Activated CD4-positive, alpha-beta T cell treated with anti-CD3 and anti-CD28 coated beads for 36 hours (primary cell): ENCODE results near the gene CCNJL. TPM values are rescaled to one million over a fixed set of nuclear protein-coding genes. Genes with fewer than 3 reads are reported as not detected.
A peak's percentile ranks its signal among the peaks of the same experiment; 100 is the strongest.

Source experiments
- ATAC-seq: fragments of 200-7000 bp; cut with Tn5 transposase; one replicate; pipeline ENCODE4 v1.10.0; 2021; ENCODE audit warnings: mild to moderate bottlenecking, moderate library complexity
- CTCF ChIA-PET: fragments of 350-600 bp; sonication (Branson Sonifier 250); formaldehyde crosslinking; loops from one replicate; lab custom pipeline; 2021; ENCODE audit warnings: antibody characterized with exemption; lab: Charles Lee
- POLR2A ChIA-PET: fragments of 350-600 bp; sonication (Branson Sonifier 250); formaldehyde crosslinking; loops from one replicate; lab custom pipeline; 2021; ENCODE audit warnings: antibody characterized with exemption, inconsistent platforms; lab: Charles Lee
- DNase-seq: peaks from one replicate; pipeline ENCODE4 v3.0.0-alpha.2; 2020
- H3K27ac Mint-ChIP-seq: one replicate; pipeline ENCODE4 v1.8.0; 2021; ENCODE audit warnings: mixed read lengths
- H3K27me3 Mint-ChIP-seq: one replicate; pipeline ENCODE4 v1.8.0; 2021; ENCODE audit warnings: mixed read lengths
- H3K36me3 Mint-ChIP-seq: one replicate; pipeline ENCODE4 v1.8.0; 2021; ENCODE audit warnings: low read depth, mixed read lengths
- H3K4me1 Mint-ChIP-seq: one replicate; pipeline ENCODE4 v1.8.0; 2021; ENCODE audit warnings: mixed read lengths
- H3K4me3 Mint-ChIP-seq: one replicate; pipeline ENCODE4 v1.8.0; 2021; ENCODE audit warnings: mild to moderate bottlenecking, moderate library complexity, mixed read lengths
- H3K9me3 Mint-ChIP-seq: one replicate; pipeline ENCODE4 v1.8.0; 2021; ENCODE audit warnings: low read depth, mixed read lengths
- intact Hi-C, 2 experiments: fragments of 100-400 bp; cut with DNase I in 1 of 2; cut with micrococcal nuclease in 1 of 2; formaldehyde crosslinking; loops; one replicate each; pipeline versions ENCODE4 v1.14.2 to v1.15.1; 2022 to 2024; cut with DNase I, micrococcal nuclease
- total RNA-seq, 2 experiments: library from RNA; stranded (reverse); gene quantifications; one replicate each; pipeline ENCODE4 v1.2.3, GENCODE V29; 2021

Gene CCNJL
- total RNA-seq = not detected

DNA sequence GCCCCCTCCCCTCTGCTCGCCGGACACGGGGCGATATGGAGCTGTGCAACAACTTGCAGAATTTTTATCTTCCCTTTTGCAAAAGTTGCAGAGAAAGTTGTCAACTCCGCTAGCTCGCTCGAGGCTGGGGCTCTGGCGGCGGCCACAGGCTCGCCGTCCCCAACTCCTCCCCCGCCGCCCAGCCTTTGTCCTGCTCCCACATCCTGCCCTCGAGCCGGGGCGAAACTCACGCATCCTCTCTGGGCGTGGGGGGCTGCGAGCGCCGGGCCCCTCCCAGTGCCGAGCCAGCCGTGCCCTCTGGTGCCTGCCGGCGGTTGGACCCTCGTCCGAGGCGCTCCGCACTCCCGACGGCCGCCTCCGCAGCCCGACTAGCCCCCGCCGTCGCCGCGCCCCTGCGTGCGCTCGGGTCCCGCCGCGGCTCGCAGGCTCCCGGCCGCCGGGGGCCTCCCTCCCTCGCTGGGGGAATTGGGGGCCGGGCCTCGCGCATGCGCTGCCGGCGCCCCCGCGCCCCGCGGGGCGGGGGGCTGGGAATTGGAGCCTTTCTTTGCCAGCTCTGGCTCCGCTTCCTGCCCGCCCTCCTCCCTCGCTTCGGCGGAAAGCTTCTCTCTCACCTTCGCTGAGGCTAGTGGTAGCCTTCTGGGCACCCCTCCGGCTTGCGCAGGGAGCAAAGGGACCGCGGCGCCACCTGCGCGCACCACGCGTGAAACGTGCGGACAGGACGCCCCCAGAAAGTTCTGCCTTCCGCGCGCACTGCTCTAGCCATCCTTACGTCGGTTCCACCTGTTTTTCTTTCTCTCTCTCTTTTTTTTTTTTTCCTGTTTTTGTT, at the start of gene CCNJL:
Gene CCNJL, minus strand, starts transcription at position 431 of the 826 bp plus-strand sequence. CDS start 641 bp downstream, outside the sequence.
- Mint-ChIP-seq H3K9me3 (no peaks in the 10 kb centered on the region), H3K4me3 (peak within 1 kb of the TSS; percentile 67), H3K36me3 (no peaks in the 10 kb centered on the region), H3K4me1 (peaks cover 8% of the 10 kb centered on the region), H3K27me3 (peaks cover 56% of the 10 kb centered on the region), H3K27ac (no peak within 1 kb of the TSS)
- ATAC-seq (peak; percentile 44), DNase-seq (peak; percentile 23)
- CTCF ChIA-PET = no interaction called here
- intact Hi-C loops = no loop called here
- POLR2A ChIA-PET = no interaction called here

- H3K27me3 Mint-ChIP-seq = peaks cover 8% of the 10 kb centered on the region
- H3K9me3 Mint-ChIP-seq = no peaks in the 10 kb centered on the region
- ChIA-PET CTCF (interaction anchor here (0.6 to 1.2 kb wide), 2 partner anchors 16 to 17 kb away, joined by 3 to 6 read pairs; no protein-coding TSS in a partner anchor), POLR2A (no interaction called here)
- no peaks in the 10 kb centered on the region for H3K4me1 Mint-ChIP-seq
- no peak overlapping the region for H3K4me3 Mint-ChIP-seq
- H3K36me3 Mint-ChIP-seq = no peaks in the 10 kb centered on the region
- no peak overlapping the region for H3K27ac Mint-ChIP-seq
- intact Hi-C loops = no loop called here
- DNase-seq (no peak), ATAC-seq (no peak)
Measured at GRCh38 chr5:160361624-160362228, 49.4 kb upstream of the CCNJL start.

DNA sequence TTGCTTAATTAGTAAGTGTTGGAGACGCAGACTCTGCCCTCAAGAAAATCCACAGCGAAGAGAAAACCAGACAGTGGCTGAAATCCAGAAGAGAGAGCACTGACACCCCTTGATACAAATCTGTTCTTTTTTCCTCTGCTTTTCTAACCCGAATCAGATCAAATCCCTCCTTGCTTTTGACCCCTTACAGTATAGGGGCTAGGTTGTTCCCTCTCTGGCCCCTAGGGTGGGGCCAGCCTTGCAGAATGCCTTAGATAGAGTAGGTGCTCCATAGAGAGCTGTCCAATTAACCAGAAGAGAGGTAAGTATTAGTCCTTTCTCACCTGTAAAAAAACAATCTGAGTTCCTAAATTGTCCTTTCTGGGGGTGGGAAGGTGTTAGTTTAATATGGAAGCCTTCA, 47.9 kb upstream of the CCNJL start:
- H3K27me3 Mint-ChIP-seq = peaks cover 4% of the 10 kb centered on the region
- H3K4me1 Mint-ChIP-seq = no peaks in the 10 kb centered on the region
- no peaks in the 10 kb centered on the region for H3K36me3 Mint-ChIP-seq
- POLR2A ChIA-PET = no interaction called here
- no peak overlapping the region for H3K27ac Mint-ChIP-seq
- DNase-seq (no peak), ATAC-seq (no peak)
- intact Hi-C loops = no loop called here
- no peaks in the 10 kb centered on the region for H3K9me3 Mint-ChIP-seq
- H3K4me3 Mint-ChIP-seq = no peak overlapping the region
- CTCF ChIA-PET = interaction anchor here (1.1 kb wide), 1 partner anchor 15 kb away, joined by 4 read pairs; no protein-coding TSS in a partner anchor

- POLR2A ChIA-PET = no interaction called here
- CTCF ChIA-PET = interaction anchor here (1.1 kb wide), 1 partner anchor 15 kb away, joined by 4 read pairs; no protein-coding TSS in a partner anchor
- Mint-ChIP-seq H3K27ac (no peak overlapping the region), H3K4me1 (no peaks in the 10 kb centered on the region), H3K9me3 (no peaks in the 10 kb centered on the region), H3K27me3 (peaks cover 2% of the 10 kb centered on the region), H3K36me3 (no peaks in the 10 kb centered on the region), H3K4me3 (no peak overlapping the region)
- intact Hi-C loops = no loop called here
- no peak for DNase-seq
- no peak for ATAC-seq
Measured at GRCh38 chr5:160359816-160360215, 47.5 kb upstream of the CCNJL start.

DNA sequence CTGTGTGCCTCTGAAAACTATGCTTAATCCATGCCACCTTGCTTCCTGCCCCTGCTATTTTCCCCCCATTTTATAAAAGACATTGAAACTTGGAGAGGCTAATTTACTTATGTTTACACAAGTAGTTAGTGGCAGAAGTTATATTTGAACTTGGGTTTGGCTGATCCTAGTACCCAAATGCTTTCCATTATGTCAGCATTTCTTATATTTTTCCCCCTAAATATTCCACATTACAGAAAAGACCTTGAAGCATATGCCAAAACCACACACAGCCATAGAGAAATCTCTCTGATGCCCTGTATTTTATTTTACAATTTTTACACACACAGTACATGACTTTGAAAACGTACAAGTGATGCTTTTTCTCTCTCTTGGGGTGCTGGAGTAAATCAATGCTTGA, 46.9 kb upstream of the CCNJL start:
- H3K27ac Mint-ChIP-seq = no peak overlapping the region
- DNase-seq (no peak), ATAC-seq (no peak)
- H3K4me3 Mint-ChIP-seq = no peak overlapping the region
- ChIA-PET CTCF (no interaction called here), POLR2A (no interaction called here)
- H3K36me3 Mint-ChIP-seq = no peaks in the 10 kb centered on the region
- no peaks in the 10 kb centered on the region for H3K27me3 Mint-ChIP-seq
- H3K4me1 Mint-ChIP-seq = no peaks in the 10 kb centered on the region
- intact Hi-C loops = no loop called here
- no peaks in the 10 kb centered on the region for H3K9me3 Mint-ChIP-seq

DNA sequence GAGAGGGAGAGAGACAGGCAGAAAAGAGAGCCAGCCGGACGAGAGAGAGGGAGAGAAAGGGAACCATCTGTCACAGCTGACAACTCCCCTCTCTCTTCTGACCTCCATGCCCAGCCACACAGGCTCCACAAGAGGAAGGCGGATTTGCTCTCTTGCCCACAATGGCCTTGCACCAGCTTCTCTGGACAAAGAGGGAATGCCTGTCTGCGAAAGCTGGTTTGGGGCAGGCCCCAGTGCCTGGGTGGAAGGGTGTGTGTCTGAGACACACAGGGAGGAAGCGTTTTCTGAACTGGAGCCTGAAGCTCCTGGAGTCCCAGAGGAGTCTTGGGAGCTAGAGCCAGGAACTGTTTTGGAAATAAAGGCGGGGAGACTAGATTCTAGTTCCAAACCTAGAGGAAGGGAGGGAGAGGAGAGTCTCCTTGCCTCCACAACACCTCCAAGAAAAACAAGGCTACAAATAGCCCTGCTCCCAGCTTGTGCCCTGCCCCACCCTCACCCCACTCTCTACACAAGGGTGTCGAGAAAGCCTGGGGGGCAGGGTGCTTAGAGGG, 45.6 kb upstream of the CCNJL start:
- no peaks in the 10 kb centered on the region for H3K4me1 Mint-ChIP-seq
- no peaks in the 10 kb centered on the region for H3K36me3 Mint-ChIP-seq
- CTCF ChIA-PET = interaction anchor here (0.7 kb wide), 1 partner anchor 51 kb away, joined by 3 read pairs; no protein-coding TSS in a partner anchor
- H3K4me3 Mint-ChIP-seq = no peak overlapping the region
- no peaks in the 10 kb centered on the region for H3K9me3 Mint-ChIP-seq
- no peak overlapping the region for H3K27ac Mint-ChIP-seq
- intact Hi-C loops = no loop called here
- POLR2A ChIA-PET = no interaction called here
- ATAC-seq (no peak), DNase-seq (no peak)
- no peaks in the 10 kb centered on the region for H3K27me3 Mint-ChIP-seq

DNA sequence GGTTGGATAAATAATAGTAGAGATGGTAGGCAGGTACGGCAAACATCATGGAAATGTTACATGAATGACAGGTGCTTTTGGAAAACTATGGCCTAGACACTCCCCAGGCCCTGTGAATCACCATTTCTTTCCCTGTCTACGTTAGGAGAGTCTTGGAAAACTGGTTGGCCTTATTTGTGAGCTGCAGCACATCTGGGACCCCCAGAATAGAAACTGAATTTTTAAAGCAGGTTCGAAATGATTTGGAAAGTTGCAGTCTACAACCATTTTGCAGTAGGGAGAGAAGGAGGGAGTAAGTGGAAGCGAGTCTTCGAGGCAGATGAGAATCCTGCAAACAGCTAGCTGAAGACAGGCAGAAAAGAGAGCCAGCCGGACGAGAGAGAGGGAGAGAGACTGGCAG, 45.0 kb upstream of the CCNJL start:
- ChIA-PET CTCF (interaction anchor here (0.7 kb wide), 2 partner anchors 50 to 553 kb away, joined by 3 to 4 read pairs; no protein-coding TSS in a partner anchor), POLR2A (no interaction called here)
- Mint-ChIP-seq H3K27me3 (no peaks in the 10 kb centered on the region), H3K4me1 (no peaks in the 10 kb centered on the region), H3K4me3 (no peak overlapping the region), H3K9me3 (no peaks in the 10 kb centered on the region), H3K27ac (no peak overlapping the region), H3K36me3 (no peaks in the 10 kb centered on the region)
- ATAC-seq (no peak), DNase-seq (no peak)
- intact Hi-C loops = no loop called here

GRCh38 chr5:160356550-160357347, 44.4 kb upstream of the CCNJL start:
- ChIA-PET POLR2A (no interaction called here), CTCF (interaction anchor here (0.6 to 1.5 kb wide), 3 partner anchors 11 to 552 kb away, joined by 4 read pairs; partner anchors contain the start of gene FAM200C)
- no peaks in the 10 kb centered on the region for H3K36me3 Mint-ChIP-seq
- ATAC-seq (no peak), DNase-seq (no peak)
- H3K9me3 Mint-ChIP-seq = no peaks in the 10 kb centered on the region
- intact Hi-C loops = no loop called here
- H3K27me3 Mint-ChIP-seq = no peaks in the 10 kb centered on the region
- no peak overlapping the region for H3K27ac Mint-ChIP-seq
- H3K4me3 Mint-ChIP-seq = no peak overlapping the region
- no peaks in the 10 kb centered on the region for H3K4me1 Mint-ChIP-seq

DNA sequence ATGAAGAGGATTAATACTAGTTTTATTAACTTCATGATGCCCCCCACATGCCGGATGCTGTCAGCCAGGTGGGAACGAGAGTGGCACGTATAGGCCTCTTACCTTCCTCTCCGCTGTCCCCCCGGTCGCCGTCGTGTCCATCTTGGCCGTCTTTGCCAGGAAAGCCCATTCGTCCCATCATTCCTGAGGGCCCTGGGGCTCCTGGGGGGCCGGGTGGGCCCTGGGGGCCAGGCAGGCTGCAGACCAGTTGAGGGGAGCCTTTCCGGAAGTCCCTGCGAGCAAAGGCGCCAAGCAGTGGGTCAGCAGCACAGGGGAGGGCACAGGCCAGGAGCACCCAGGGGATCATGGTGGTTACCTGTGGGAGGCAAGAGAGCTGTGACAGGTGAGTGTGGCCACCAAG, 42.3 kb upstream of the CCNJL start:
- ChIA-PET POLR2A (no interaction called here), CTCF (no interaction called here)
- H3K4me3 Mint-ChIP-seq = no peak overlapping the region
- intact Hi-C loops = no loop called here
- H3K27me3 Mint-ChIP-seq = no peaks in the 10 kb centered on the region
- no peaks in the 10 kb centered on the region for H3K9me3 Mint-ChIP-seq
- no peaks in the 10 kb centered on the region for H3K4me1 Mint-ChIP-seq
- ATAC-seq = no peak
- H3K27ac Mint-ChIP-seq = no peak overlapping the region
- no peak for DNase-seq
- H3K36me3 Mint-ChIP-seq = no peaks in the 10 kb centered on the region

DNA sequence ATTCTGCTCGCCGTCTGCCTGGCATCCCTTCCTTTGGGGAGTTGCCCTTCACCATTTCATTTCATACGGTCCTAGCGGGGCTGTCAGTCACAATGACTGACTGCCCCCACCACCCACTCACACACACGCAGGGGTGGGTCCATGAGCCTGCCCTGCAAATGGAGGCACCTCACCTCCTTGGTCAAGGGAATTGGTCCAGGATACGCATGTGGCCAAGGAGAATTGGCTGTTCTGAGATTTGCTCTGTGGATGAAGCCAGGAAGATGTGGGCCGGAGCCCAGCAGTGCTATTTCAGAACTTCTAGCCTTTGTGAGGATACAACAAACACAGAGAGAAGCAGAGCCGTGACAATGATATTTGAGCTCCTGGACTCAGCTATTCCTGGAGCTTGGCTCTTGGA, 41.0 kb upstream of the CCNJL start:
- intact Hi-C loops = no loop called here
- ATAC-seq = no peak
- CTCF ChIA-PET = no interaction called here

GRCh38 chr5:160352308-160352707, 39.9 kb upstream of the CCNJL start:
- Mint-ChIP-seq H3K27me3 (no peaks in the 10 kb centered on the region), H3K4me3 (no peak overlapping the region), H3K27ac (no peak overlapping the region), H3K9me3 (no peaks in the 10 kb centered on the region), H3K4me1 (no peaks in the 10 kb centered on the region), H3K36me3 (no peaks in the 10 kb centered on the region)
- intact Hi-C loops = no loop called here
- POLR2A ChIA-PET = no interaction called here
- CTCF ChIA-PET = interaction anchor here (0.6 to 1.8 kb wide), 7 partner anchors 8 to 91 kb away, joined by 3 to 4 read pairs (median 4); no protein-coding TSS in a partner anchor
- DNase-seq (no peak), ATAC-seq (no peak)

More for the DNA sequence above, 41.0 kb upstream of the CCNJL start:
- Mint-ChIP-seq H3K27me3 (no peaks in the 10 kb centered on the region), H3K4me3 (no peak overlapping the region), H3K9me3 (no peaks in the 10 kb centered on the region), H3K4me1 (no peaks in the 10 kb centered on the region), H3K36me3 (no peaks in the 10 kb centered on the region), H3K27ac (no peak overlapping the region)
- POLR2A ChIA-PET = no interaction called here
- DNase-seq = no peak
